ENCODE measurements around the gene HPS5.

DNA sequence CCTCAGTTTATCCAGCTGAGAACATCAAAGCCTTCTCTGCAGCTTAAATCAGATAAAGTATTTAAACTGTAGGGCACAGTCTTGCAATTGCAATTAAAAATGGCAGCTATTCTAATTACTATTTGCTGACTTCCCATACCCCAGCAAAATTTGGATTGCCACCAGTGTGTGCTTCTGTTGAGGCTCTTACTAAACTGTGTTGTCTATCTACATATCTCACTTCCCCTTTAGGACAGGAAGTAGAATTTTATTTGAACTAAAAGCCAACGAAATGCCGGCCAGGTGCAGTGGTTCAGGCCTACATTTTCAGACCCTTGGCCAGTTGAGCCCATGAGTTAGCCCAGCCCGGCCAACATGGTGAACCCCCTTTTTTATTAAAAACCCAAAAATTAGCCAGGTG is 92.4 kb downstream of the HPS5 start:
- TF ChIP-seq BHLHE40 (IDR thresholded peaks at IDR 0.05; ENCODE audit: low read depth, low read length): no peak
- TF ChIP-seq, protein P1, sequence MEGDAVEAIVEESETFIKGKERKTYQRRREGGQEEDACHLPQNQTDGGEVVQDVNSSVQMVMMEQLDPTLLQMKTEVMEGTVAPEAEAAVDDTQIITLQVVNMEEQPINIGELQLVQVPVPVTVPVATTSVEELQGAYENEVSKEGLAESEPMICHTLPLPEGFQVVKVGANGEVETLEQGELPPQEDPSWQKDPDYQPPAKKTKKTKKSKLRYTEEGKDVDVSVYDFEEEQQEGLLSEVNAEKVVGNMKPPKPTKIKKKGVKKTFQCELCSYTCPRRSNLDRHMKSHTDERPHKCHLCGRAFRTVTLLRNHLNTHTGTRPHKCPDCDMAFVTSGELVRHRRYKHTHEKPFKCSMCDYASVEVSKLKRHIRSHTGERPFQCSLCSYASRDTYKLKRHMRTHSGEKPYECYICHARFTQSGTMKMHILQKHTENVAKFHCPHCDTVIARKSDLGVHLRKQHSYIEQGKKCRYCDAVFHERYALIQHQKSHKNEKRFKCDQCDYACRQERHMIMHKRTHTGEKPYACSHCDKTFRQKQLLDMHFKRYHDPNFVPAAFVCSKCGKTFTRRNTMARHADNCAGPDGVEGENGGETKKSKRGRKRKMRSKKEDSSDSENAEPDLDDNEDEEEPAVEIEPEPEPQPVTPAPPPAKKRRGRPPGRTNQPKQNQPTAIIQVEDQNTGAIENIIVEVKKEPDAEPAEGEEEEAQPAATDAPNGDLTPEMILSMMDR (conservative IDR thresholded peaks at IDR 0.05; ENCODE audit: low read depth, low read length): no peak
- TF ChIP-seq SMC3 (IDR thresholded peaks at IDR 0.05; ENCODE audit: low read depth, low read length): no peak
- TF ChIP-seq POLR2A (IDR thresholded peaks at IDR 0.05; ENCODE audit: low read depth, low read length): no peak
- TF ChIP-seq, protein P2, sequence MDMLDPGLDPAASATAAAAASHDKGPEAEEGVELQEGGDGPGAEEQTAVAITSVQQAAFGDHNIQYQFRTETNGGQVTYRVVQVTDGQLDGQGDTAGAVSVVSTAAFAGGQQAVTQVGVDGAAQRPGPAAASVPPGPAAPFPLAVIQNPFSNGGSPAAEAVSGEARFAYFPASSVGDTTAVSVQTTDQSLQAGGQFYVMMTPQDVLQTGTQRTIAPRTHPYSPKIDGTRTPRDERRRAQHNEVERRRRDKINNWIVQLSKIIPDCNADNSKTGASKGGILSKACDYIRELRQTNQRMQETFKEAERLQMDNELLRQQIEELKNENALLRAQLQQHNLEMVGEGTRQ (IDR thresholded peaks at IDR 0.05; ENCODE audit: low read depth, low read length): no peak
- TF ChIP-seq RAD21 (IDR thresholded peaks at IDR 0.05; ENCODE audit: low read length): no peak
- TF ChIP-seq MAZ (IDR thresholded peaks at IDR 0.05; ENCODE audit: borderline replicate concordance, low read depth, low read length): no peak
- TF ChIP-seq RFX5 (IDR thresholded peaks at IDR 0.05; ENCODE audit: low read depth, low read length): no peak
- no peak for TF ChIP-seq MXI1 (IDR thresholded peaks at IDR 0.05; ENCODE audit: borderline replicate concordance, low read depth, low read length)
- no peak for TF ChIP-seq FOS (IDR thresholded peaks at IDR 0.05; ENCODE audit: low read depth, low read length)
- TF ChIP-seq RCOR1 (IDR thresholded peaks at IDR 0.05; ENCODE audit: insufficient replicate concordance, low read length): no peak
- TF ChIP-seq, protein P3, sequence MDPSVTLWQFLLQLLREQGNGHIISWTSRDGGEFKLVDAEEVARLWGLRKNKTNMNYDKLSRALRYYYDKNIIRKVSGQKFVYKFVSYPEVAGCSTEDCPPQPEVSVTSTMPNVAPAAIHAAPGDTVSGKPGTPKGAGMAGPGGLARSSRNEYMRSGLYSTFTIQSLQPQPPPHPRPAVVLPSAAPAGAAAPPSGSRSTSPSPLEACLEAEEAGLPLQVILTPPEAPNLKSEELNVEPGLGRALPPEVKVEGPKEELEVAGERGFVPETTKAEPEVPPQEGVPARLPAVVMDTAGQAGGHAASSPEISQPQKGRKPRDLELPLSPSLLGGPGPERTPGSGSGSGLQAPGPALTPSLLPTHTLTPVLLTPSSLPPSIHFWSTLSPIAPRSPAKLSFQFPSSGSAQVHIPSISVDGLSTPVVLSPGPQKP (IDR thresholded peaks at IDR 0.05; ENCODE audit: borderline replicate concordance, low read depth, low read length): no peak
